Natural killer cell (primary cell): ENCODE results near the gene ST6GALNAC6. TPM values are rescaled to one million over a fixed set of nuclear protein-coding genes. Genes with fewer than 3 reads are reported as not detected.

Experiments
- ATAC-seq, 3 donors: fragments of 150-1000 bp in 2 of 3; fragments of 200-7000 bp in 1 of 3; cut with Tn5 transposase; 1 replicate in 1 of 3; 2 replicates in 2 of 3; pipeline ENCODE4 v1.10.0; 2021; ENCODE audit warnings: mild to moderate bottlenecking in 2 of 3, moderate library complexity in 2 of 3
- DNase-seq, 2 donors: peaks; one replicate each; pipeline versions ENCODE4 v3.0.0 to v3.0.0-alpha.2; 2013 to 2021; ENCODE audit warnings: mixed read lengths in 1 of 2
- H3K27ac ChIP-seq: one replicate; pipeline ENCODE4 v1.5.1; 2013; ENCODE audit warnings: mild to moderate bottlenecking, low read length
- H3K27me3 ChIP-seq: one replicate; pipeline ENCODE4 v1.6.1; 2013; ENCODE audit warnings: low read length; ENCODE audit not compliant: control insufficient read depth, insufficient read depth
- H3K36me3 ChIP-seq: one replicate; pipeline ENCODE4 v1.6.1; 2013; ENCODE audit warnings: low read length; ENCODE audit not compliant: control insufficient read depth, insufficient read depth
- H3K4me1 ChIP-seq: one replicate; pipeline ENCODE4 v1.6.1; 2013; ENCODE audit warnings: low read length; ENCODE audit not compliant: control insufficient read depth, insufficient read depth
- H3K4me3 ChIP-seq: one replicate; pipeline ENCODE4 v1.5.1; 2013; ENCODE audit warnings: low read length
- H3K9me3 ChIP-seq: one replicate; pipeline ENCODE4 v1.6.1; 2013; ENCODE audit warnings: low read length; ENCODE audit not compliant: control insufficient read depth, insufficient read depth
- H3K27ac Mint-ChIP-seq, 2 donors: one replicate each; pipeline ENCODE4 v1.8.0; 2022; ENCODE audit warnings: mild to moderate bottlenecking in 2 of 2, mixed read lengths in 2 of 2, moderate library complexity in 1 of 2
- H3K27me3 Mint-ChIP-seq, 2 donors: one replicate each; pipeline ENCODE4 v1.8.0; 2022; ENCODE audit warnings: low read depth in 2 of 2, mixed read lengths in 2 of 2
- H3K36me3 Mint-ChIP-seq: one replicate; pipeline ENCODE4 v1.8.0; 2022; ENCODE audit warnings: mixed read lengths
- H3K4me1 Mint-ChIP-seq, 2 donors: one replicate each; pipeline ENCODE4 v1.8.0; 2022; ENCODE audit warnings: mixed read lengths in 2 of 2
- H3K4me3 Mint-ChIP-seq: one replicate; pipeline ENCODE4 v1.8.0; 2022; ENCODE audit warnings: mild to moderate bottlenecking, moderate library complexity, mixed read lengths
- H3K9me3 Mint-ChIP-seq, 2 donors: one replicate each; pipeline ENCODE4 v1.8.0; 2022; ENCODE audit warnings: mixed read lengths in 2 of 2
- WGBS: methylation state at CpG from one replicate; pipeline ENCODE4 v1.1.7; 2013; ENCODE audit warnings: missing lambda C conversion rate; ENCODE audit not compliant: insufficient coverage; 5-methylcytosine and 5-hydroxymethylcytosine counted together
- intact Hi-C: fragments of 100-400 bp; cut with micrococcal nuclease; formaldehyde crosslinking; loops from one replicate; pipeline ENCODE4 v1.14.2; 2022
- total RNA-seq, 4 donors: library from RNA; stranded (reverse); fragments of 120-200 nt in 1 of 4; gene quantifications; one replicate each; pipeline versions ENCODE4 v1.2.3 to v1.2.4, GENCODE V29; 2013 to 2022
- TF ChIP-seq, protein P1 (sequence below): fragments of 200-600 bp; IDR thresholded peaks from one replicate; pipeline ENCODE4 v1.8.0; 2022; ENCODE audit warnings: antibody characterized with exemption

Gene ST6GALNAC6
- total RNA-seq, 3 donors from 2014 or later (not counting 1 experiment from before 2014, with no cell fraction given) = 120 to 148 (median 127) TPM

DNA sequence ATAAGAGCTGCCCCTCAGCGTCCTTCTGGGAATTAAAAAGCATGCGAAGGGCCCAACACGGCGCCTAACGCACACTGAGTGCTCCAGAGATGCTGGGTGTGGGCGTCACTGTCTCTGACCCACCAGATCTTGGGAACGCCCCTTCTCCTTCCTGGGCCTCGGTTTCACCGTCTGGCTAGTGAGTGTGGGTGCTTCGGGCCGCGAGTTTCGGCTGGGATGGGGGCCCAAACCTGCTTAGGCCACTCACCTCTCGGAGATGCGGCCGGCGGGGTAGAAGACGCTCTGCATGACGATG is 27.4 kb upstream of the ST6GALNAC6 start:
- H3K4me3 Mint-ChIP-seq = peak overlapping the region; percentile 53
- Histone ChIP-seq H3K27ac (no peak overlapping the region), H3K9me3 (no peaks in the 10 kb centered on the region), H3K27me3 (peaks cover 21% of the 10 kb centered on the region), H3K4me3 (peak overlapping the region; percentile 15), H3K36me3 (no peaks in the 10 kb centered on the region), H3K4me1 (peaks cover 46% of the 10 kb centered on the region)
- ATAC-seq (peak in 1 of 3 donors; percentile 2), DNase-seq (no peak)
- intact Hi-C loops = no loop called here
- H3K27me3 Mint-ChIP-seq = peaks cover 16 to 19% of the 10 kb centered on the region in 2 donors
- WGBS = 11% methylated on average over 19 of the region's 19 CpGs
- H3K4me1 Mint-ChIP-seq = peaks cover 12 to 33% of the 10 kb centered on the region in 2 donors
- TF ChIP-seq, protein P1, sequence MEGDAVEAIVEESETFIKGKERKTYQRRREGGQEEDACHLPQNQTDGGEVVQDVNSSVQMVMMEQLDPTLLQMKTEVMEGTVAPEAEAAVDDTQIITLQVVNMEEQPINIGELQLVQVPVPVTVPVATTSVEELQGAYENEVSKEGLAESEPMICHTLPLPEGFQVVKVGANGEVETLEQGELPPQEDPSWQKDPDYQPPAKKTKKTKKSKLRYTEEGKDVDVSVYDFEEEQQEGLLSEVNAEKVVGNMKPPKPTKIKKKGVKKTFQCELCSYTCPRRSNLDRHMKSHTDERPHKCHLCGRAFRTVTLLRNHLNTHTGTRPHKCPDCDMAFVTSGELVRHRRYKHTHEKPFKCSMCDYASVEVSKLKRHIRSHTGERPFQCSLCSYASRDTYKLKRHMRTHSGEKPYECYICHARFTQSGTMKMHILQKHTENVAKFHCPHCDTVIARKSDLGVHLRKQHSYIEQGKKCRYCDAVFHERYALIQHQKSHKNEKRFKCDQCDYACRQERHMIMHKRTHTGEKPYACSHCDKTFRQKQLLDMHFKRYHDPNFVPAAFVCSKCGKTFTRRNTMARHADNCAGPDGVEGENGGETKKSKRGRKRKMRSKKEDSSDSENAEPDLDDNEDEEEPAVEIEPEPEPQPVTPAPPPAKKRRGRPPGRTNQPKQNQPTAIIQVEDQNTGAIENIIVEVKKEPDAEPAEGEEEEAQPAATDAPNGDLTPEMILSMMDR = no peak
- H3K27ac Mint-ChIP-seq = no peak overlapping the region
- no peaks in the 10 kb centered on the region for H3K36me3 Mint-ChIP-seq
- no peaks in the 10 kb centered on the region for H3K9me3 Mint-ChIP-seq

- Mint-ChIP-seq H3K27ac (peak overlapping the region in 1 of 2 donors; percentile 7), H3K36me3 (no peaks in the 10 kb centered on the region)
- intact Hi-C loops = no loop called here
Measured at GRCh38 chr9:127925959-127926905, 26.8 kb upstream of the ST6GALNAC6 start.

GRCh38 chr9:127924736-127925444 is 25.5 kb upstream of the ST6GALNAC6 start:
- Histone ChIP-seq H3K4me3 (no peak overlapping the region), H3K9me3 (no peaks in the 10 kb centered on the region), H3K27ac (no peak overlapping the region), H3K27me3 (peaks cover 21% of the 10 kb centered on the region), H3K4me1 (peaks cover 39% of the 10 kb centered on the region), H3K36me3 (no peaks in the 10 kb centered on the region)
- TF ChIP-seq, protein P1 = no peak
- Mint-ChIP-seq H3K36me3 (no peaks in the 10 kb centered on the region), H3K4me1 (peaks cover 8 to 25% of the 10 kb centered on the region in 2 donors), H3K27me3 (peaks cover 16 to 19% of the 10 kb centered on the region in 2 donors), H3K4me3 (no peak overlapping the region), H3K9me3 (no peaks in the 10 kb centered on the region), H3K27ac (no peak overlapping the region)
- WGBS = 91% methylated on average over 22 of the region's 22 CpGs
- intact Hi-C loops = loop anchor here (5.0 kb wide), 1 partner anchor 188 kb away; the partner anchor contains the start of gene TOR2A
- ATAC-seq = no peak
- no peak for DNase-seq

More at GRCh38 chr9:127925959-127926905, 26.8 kb upstream of the ST6GALNAC6 start:
- peaks cover 13 to 33% of the 10 kb centered on the region in 2 donors for H3K4me1 Mint-ChIP-seq
- WGBS = 80% methylated on average over 14 of the region's 14 CpGs
- Histone ChIP-seq H3K9me3 (no peaks in the 10 kb centered on the region), H3K4me3 (no peak overlapping the region), H3K27ac (no peak overlapping the region), H3K36me3 (no peaks in the 10 kb centered on the region), H3K27me3 (peaks cover 21% of the 10 kb centered on the region), H3K4me1 (peaks cover 48% of the 10 kb centered on the region)
- TF ChIP-seq, protein P1 = no peak
- peaks cover 16 to 19% of the 10 kb centered on the region in 2 donors for H3K27me3 Mint-ChIP-seq
- H3K9me3 Mint-ChIP-seq = no peaks in the 10 kb centered on the region
- DNase-seq = no peak
- no peak for ATAC-seq
- H3K4me3 Mint-ChIP-seq = no peak overlapping the region
